Stomach (tissue), 9 donors: Measurements from ENCODE around the gene DDX51. TPM values are rescaled to one million over a fixed set of nuclear protein-coding genes. Genes with fewer than 3 reads are reported as not detected.

ENCODE experiments used
- DNase-seq, 2 donors: peaks; one replicate each; pipeline versions ENCODE4 v3.0.0 to v3.0.0-alpha.2; 2013 to 2019
- H3K27ac ChIP-seq, 5 donors: fragments of 200-600 bp in 4 of 5; sonication (generic) in 4 of 5; one replicate each; pipeline ENCODE4 v1.5.1; 2013 to 2019; ENCODE audit warnings: mild to moderate bottlenecking in 1 of 5, moderate library complexity in 1 of 5
- H3K27me3 ChIP-seq, 3 donors: fragments of 200-600 bp; sonication (generic); one replicate each; pipeline ENCODE4 v1.5.1; 2017 to 2019; ENCODE audit warnings: mixed run types in 1 of 3
- H3K36me3 ChIP-seq, 4 donors: fragments of 200-600 bp; sonication (generic); 1 replicate in 3 of 4; 2 replicates in 1 of 4; pipeline ENCODE4 v1.5.1; 2016 to 2019
- H3K4me1 ChIP-seq, 4 donors: fragments of 200-600 bp; sonication (generic); one replicate each; pipeline ENCODE4 v1.5.1; 2016 to 2019
- H3K4me3 ChIP-seq, 4 donors: fragments of 200-600 bp; sonication (generic) in 3 of 4; one replicate each; pipeline ENCODE4 v1.5.1; 2016 to 2019; ENCODE audit warnings: mild to moderate bottlenecking in 1 of 4
- H3K9me3 ChIP-seq, 4 donors: fragments of 200-600 bp; sonication (generic); one replicate each; pipeline ENCODE4 v1.5.1; 2016 to 2019
- CTCF ChIP-seq, 7 experiments: fragments of 450-650 bp in 4 of 7; fragments of 200-600 bp in 3 of 7; sonication (generic) in 3 of 7; IDR thresholded peaks; one replicate each; pipeline ENCODE4 v1.5.1; 2016 to 2019; ENCODE audit warnings: antibody characterized with exemption in 7 of 7, control low read depth in 2 of 7, mild to moderate bottlenecking in 1 of 7
- EP300 ChIP-seq: sonication (generic); formaldehyde crosslinking; IDR thresholded peaks from one replicate; pipeline ENCODE4 v1.6.1; 2017; ENCODE audit warnings: antibody characterized with exemption
- POLR2A ChIP-seq, 4 donors: fragments of 450-650 bp; IDR thresholded peaks; one replicate each; pipeline ENCODE4 v1.6.1; 2016; ENCODE audit warnings: antibody characterized with exemption in 4 of 4, control low read depth in 2 of 4, mild to moderate bottlenecking in 1 of 4, moderate library complexity in 1 of 4
- POLR2AphosphoS5 ChIP-seq, 3 donors: sonication (generic); formaldehyde crosslinking; IDR thresholded peaks; one replicate each; pipeline ENCODE4 v1.6.1; 2016; ENCODE audit warnings: antibody characterized with exemption in 3 of 3
- WGBS, 5 donors: extraction: QIAGEN DNeasy Blood & Tissue Kit in 3 of 5; methylation state at CpG; one replicate each; pipeline versions ENCODE4 v1.1.5 to v1.1.7; 2013 to 2018; 5-methylcytosine and 5-hydroxymethylcytosine counted together
- intact Hi-C: fragments of 100-400 bp; cut with DNase I; formaldehyde crosslinking; loops from one replicate; pipeline ENCODE4 v1.15.1; 2023; ENCODE audit warnings: low total_unique reads
- polyA plus RNA-seq, 3 donors: library from polyadenylated mRNA; stranded (reverse); fragments of 200-250 nt; gene quantifications; one replicate each; pipeline ENCODE4 v1.2.3, GENCODE V29; 2013
- total RNA-seq, 5 donors: library from RNA; depleted of rRNA; stranded (reverse); fragments of >200 nt; gene quantifications; one replicate each; pipeline versions ENCODE4 v1.1.0 to v1.2.3, GENCODE V29; 2014 to 2016
- donor health status: healthy with polysubstance abuse.
- donor health status: Bipolar disorder and iron deficiency.
- donor health status: healthy.

The DDX51 gene
- total and polyA plus RNA-seq, 8 donors = 6.6 to 69.5 (median 13.2) TPM

GRCh38 chr12:132109741-132110140, 34.4 kb downstream of the DDX51 start:
- H3K27ac ChIP-seq = no peak overlapping the region
- DNase-seq = no peak
- H3K9me3 ChIP-seq = no peaks in the 10 kb centered on the region
- 91 to 96% (median 93%) methylated on average over 8 of the region's 8 CpGs for WGBS, 5 donors
- no peaks in the 10 kb centered on the region for H3K27me3 ChIP-seq
- intact Hi-C loops = no loop called here
- peaks cover 18 to 89% (median 84%) of the 10 kb centered on the region in 4 donors for H3K36me3 ChIP-seq
- H3K4me1 ChIP-seq = no peaks in the 10 kb centered on the region
- no peak overlapping the region for H3K4me3 ChIP-seq
- no peak for TF ChIP-seq POLR2AphosphoS5 (IDR thresholded peaks at IDR 0.05)
- TF ChIP-seq CTCF (IDR thresholded peaks at IDR 0.05) = no peak
- TF ChIP-seq EP300 = no peak
- TF ChIP-seq POLR2A (IDR thresholded peaks at IDR 0.05) = no peak

GRCh38 chr12:132108211-132108832, 35.8 kb downstream of the DDX51 start:
- intact Hi-C loops = no loop called here
- no peak for DNase-seq
- H3K27me3 ChIP-seq = no peaks in the 10 kb centered on the region
- peaks cover 11 to 79% (median 71%) of the 10 kb centered on the region in 4 donors for H3K36me3 ChIP-seq
- no peaks in the 10 kb centered on the region for H3K4me1 ChIP-seq
- WGBS, 5 donors = 75 to 83% (median 79%) methylated on average over 16 of the region's 16 CpGs
- no peak overlapping the region for H3K4me3 ChIP-seq
- no peaks in the 10 kb centered on the region for H3K9me3 ChIP-seq
- H3K27ac ChIP-seq = no peak overlapping the region
- TF ChIP-seq EP300 (no peak), POLR2AphosphoS5 (IDR thresholded peaks at IDR 0.05) (no peak), POLR2A (IDR thresholded peaks at IDR 0.05) (no peak), CTCF (IDR thresholded peaks at IDR 0.05) (no peak)

GRCh38 chr12:132106921-132107320, 37.2 kb downstream of the DDX51 start:
- no peak for TF ChIP-seq CTCF (IDR thresholded peaks at IDR 0.05)
- no peak for TF ChIP-seq EP300
- no peak for TF ChIP-seq POLR2A (IDR thresholded peaks at IDR 0.05)
- no peak for TF ChIP-seq POLR2AphosphoS5 (IDR thresholded peaks at IDR 0.05)
- Histone ChIP-seq H3K27ac (no peak overlapping the region), H3K4me3 (no peak overlapping the region), H3K4me1 (no peaks in the 10 kb centered on the region), H3K36me3 (peaks cover 11 to 66% (median 60%) of the 10 kb centered on the region in 4 donors), H3K9me3 (no peaks in the 10 kb centered on the region), H3K27me3 (no peaks in the 10 kb centered on the region)
- no peak for DNase-seq
- intact Hi-C loops = no loop called here
- WGBS, 5 donors = 96 to 98% (median 97%) methylated on average over 7 of the region's 7 CpGs

GRCh38 chr12:132105467-132105866, 38.7 kb downstream of the DDX51 start:
- Histone ChIP-seq H3K27me3 (no peaks in the 10 kb centered on the region), H3K4me3 (no peak overlapping the region), H3K9me3 (no peaks in the 10 kb centered on the region), H3K4me1 (no peaks in the 10 kb centered on the region), H3K36me3 (peaks cover 11 to 56% (median 52%) of the 10 kb centered on the region in 4 donors), H3K27ac (no peak overlapping the region)
- WGBS, 5 donors = 87 to 94% (median 92%) methylated on average over 6 of the region's 6 CpGs
- no peak for TF ChIP-seq CTCF (IDR thresholded peaks at IDR 0.05)
- DNase-seq = no peak
- intact Hi-C loops = no loop called here
